Right cardiac atrium (tissue), 5 donors: ENCODE data around the gene UBALD1. TPM values are rescaled to one million over a fixed set of nuclear protein-coding genes. Genes with fewer than 3 reads are reported as not detected.
A peak's percentile ranks its signal among the peaks of the same experiment; 100 is the strongest.

ENCODE experiments used
- ATAC-seq, 2 donors: fragments of 200-7000 bp; cut with Tn5 transposase; one replicate each; pipeline versions ENCODE4 v1.8.0 to v1.9.1; 2020; ENCODE audit warnings: moderate library complexity in 2 of 2, mild to moderate bottlenecking in 1 of 2
- DNase-seq, 3 donors: peaks; one replicate each; pipeline ENCODE4 v3.0.0-alpha.2; 2020
- H3K27ac ChIP-seq: one replicate; pipeline ENCODE4 v1.5.1; 2013; ENCODE audit warnings: mild to moderate bottlenecking, low read length, control low read depth, moderate library complexity
- H3K27me3 ChIP-seq: one replicate; pipeline ENCODE4 v1.6.1; 2013; ENCODE audit not compliant: control insufficient read depth, insufficient read depth
- H3K4me1 ChIP-seq: one replicate; pipeline ENCODE4 v1.6.1; 2013; ENCODE audit warnings: low read length; ENCODE audit not compliant: control insufficient read depth, insufficient read depth
- H3K4me3 ChIP-seq: one replicate; pipeline ENCODE4 v1.5.1; 2013; ENCODE audit warnings: low read length, control low read depth
- H3K9me3 ChIP-seq: one replicate; pipeline ENCODE4 v1.6.1; 2013; ENCODE audit warnings: low read length; ENCODE audit not compliant: control insufficient read depth
- WGBS: extraction: QIAGEN DNeasy Blood & Tissue Kit; methylation state at CpG from one replicate; pipeline ENCODE4 v1.1.7; 2013; 5-methylcytosine and 5-hydroxymethylcytosine counted together
- intact Hi-C, 4 donors: fragments of 100-400 bp; cut with DNase I; formaldehyde crosslinking; loops; one replicate each; pipeline versions ENCODE4 v1.11.0 to v1.14.0; 2022 to 2023
- polyA plus RNA-seq: library from polyadenylated mRNA; stranded (reverse); fragments of 200-250 nt; gene quantifications from one replicate; pipeline ENCODE4 v1.2.3, GENCODE V29; 2013
- total RNA-seq, 4 donors: library from RNA; stranded (reverse); fragmentation: NEBNext Ultra II Directional; extraction: Animal tissue kit (Norgen Biotek cat#: 25700); gene quantifications; one replicate each; pipeline ENCODE4 v1.2.1, GENCODE V29; 2021
- donor health status: healthy with polysubstance abuse.
- donor health status: DM: no; HTN: yes; CAD: no.
- donor health status: DM: no; HTN: no; CAD: no.
- donor health status: DM: no; HTN: yes; CAD: no; lungs with severe emphysema.
- donor health status: DM: yes; HTN: yes; CAD: no.

The UBALD1 gene
- total and polyA plus RNA-seq, 5 donors, result 22.3 to 30.1 (median 26.0) TPM

- 43% methylated on average over 4 of the region's 4 CpGs for WGBS
- Histone ChIP-seq H3K27me3 (no peaks in the 10 kb centered on the region), H3K4me1 (no peaks in the 10 kb centered on the region), H3K9me3 (no peaks in the 10 kb centered on the region), H3K4me3 (no peak overlapping the region), H3K27ac (no peak overlapping the region)
- ATAC-seq (peak; percentile 68 to 79), DNase-seq (peak in 2 of 3 donors; percentile 62 to 73)
- intact Hi-C loops, result no loop called here
Observed at GRCh38 chr16:4572715-4573114, 42.0 kb downstream of the UBALD1 start.

- H3K9me3 ChIP-seq, result no peaks in the 10 kb centered on the region
- WGBS, result 74% methylated on average over 15 of the region's 15 CpGs
- DNase-seq (no peak), ATAC-seq (no peak)
- intact Hi-C loops, result no loop called here
- no peaks in the 10 kb centered on the region for H3K4me1 ChIP-seq
- H3K27me3 ChIP-seq, result no peaks in the 10 kb centered on the region
- H3K4me3 ChIP-seq, result no peak overlapping the region
- H3K27ac ChIP-seq, result no peak overlapping the region
Observed at GRCh38 chr16:4570688-4571321, 43.9 kb downstream of the UBALD1 start.

- Histone ChIP-seq H3K4me1 (no peaks in the 10 kb centered on the region), H3K27ac (no peak overlapping the region), H3K9me3 (no peaks in the 10 kb centered on the region), H3K4me3 (no peak overlapping the region), H3K27me3 (no peaks in the 10 kb centered on the region)
- ATAC-seq (no peak), DNase-seq (no peak)
- WGBS, result 76% methylated on average over 6 of the region's 6 CpGs
- intact Hi-C loops, result no loop called here
Observed at GRCh38 chr16:4570086-4570485, 44.6 kb downstream of the UBALD1 start.

GRCh38 chr16:4566144-4566543 lies 48.5 kb downstream of the UBALD1 start:
- no peaks in the 10 kb centered on the region for H3K9me3 ChIP-seq
- intact Hi-C loops, result no loop called here
- H3K27me3 ChIP-seq, result no peaks in the 10 kb centered on the region
- H3K4me1 ChIP-seq, result no peaks in the 10 kb centered on the region
- ATAC-seq (no peak), DNase-seq (no peak)
- no peak overlapping the region for H3K4me3 ChIP-seq
- H3K27ac ChIP-seq, result no peak overlapping the region
- 82% methylated on average over 3 of the region's 3 CpGs for WGBS

GRCh38 chr16:4564661-4565267 lies 49.9 kb downstream of the UBALD1 start:
- ATAC-seq (no peak), DNase-seq (no peak)
- Histone ChIP-seq H3K27me3 (no peaks in the 10 kb centered on the region), H3K4me1 (no peaks in the 10 kb centered on the region), H3K4me3 (no peak overlapping the region), H3K9me3 (no peaks in the 10 kb centered on the region), H3K27ac (no peak overlapping the region)
- intact Hi-C loops, result no loop called here
- 82% methylated on average over 18 of the region's 18 CpGs for WGBS

- no peak for ATAC-seq
- Histone ChIP-seq H3K9me3 (no peaks in the 10 kb centered on the region), H3K4me1 (no peaks in the 10 kb centered on the region), H3K4me3 (no peak overlapping the region), H3K27me3 (no peaks in the 10 kb centered on the region), H3K27ac (no peak overlapping the region)
- 61% methylated on average over 9 of the region's 9 CpGs for WGBS
- intact Hi-C loops, result no loop called here
- DNase-seq, result no peak
Observed at GRCh38 chr16:4561596-4561995, 53.1 kb downstream of the UBALD1 start.

Other genes with a start within 250 kb of the UBALD1 start
- gene VASN, start 243.0 kb downstream of the UBALD1 start, total RNA-seq, result 10 to 100 TPM; 11.4 to 21.3 (median 13.6) TPM
- gene VASN, start 243.0 kb downstream of the UBALD1 start, polyA plus RNA-seq, result 10.7 TPM
- 10 to 100 TPM; 13.4 to 18.1 (median 16.9) TPM for gene CORO7, start 198.3 kb downstream of the UBALD1 start, total RNA-seq
- gene CORO7, start 198.3 kb downstream of the UBALD1 start, polyA plus RNA-seq, result 9.0 TPM
- gene DNAJA3, start 189.0 kb downstream of the UBALD1 start, total RNA-seq, result 10 to 100 TPM; 40.4 to 54.0 (median 49.8) TPM
- 48.4 TPM for gene DNAJA3, start 189.0 kb downstream of the UBALD1 start, polyA plus RNA-seq
- 10 to 100 TPM; 23.1 to 31.7 (median 27.1) TPM for gene NMRAL1, start 140.3 kb downstream of the UBALD1 start, total RNA-seq
- 26.6 TPM for gene NMRAL1, start 140.3 kb downstream of the UBALD1 start, polyA plus RNA-seq
- 100 to 1,000 TPM in 1 of 4 donors, 10 to 100 TPM in 3; 89.6 to 104 (median 93.5) TPM for gene HMOX2, start 138.5 kb downstream of the UBALD1 start, total RNA-seq
- 109 TPM for gene HMOX2, start 138.5 kb downstream of the UBALD1 start, polyA plus RNA-seq
- 10 to 100 TPM; 34.2 to 46.8 (median 42.9) TPM for gene CDIP1, start 76.1 kb downstream of the UBALD1 start, total RNA-seq
- 36.8 TPM for gene CDIP1, start 76.1 kb downstream of the UBALD1 start, polyA plus RNA-seq
- under 1 TPM in 3 of 4 donors, not detected in 1; 0.08 to 0.09 (median 0.08) TPM for gene C16orf96, start 58.5 kb downstream of the UBALD1 start, total RNA-seq
- gene C16orf96, start 58.5 kb downstream of the UBALD1 start, polyA plus RNA-seq, result 0.02 TPM
- 10 to 100 TPM; 37.0 to 49.9 (median 41.2) TPM for gene MGRN1, start 9.9 kb upstream of the UBALD1 start, total RNA-seq
- gene MGRN1, start 9.9 kb upstream of the UBALD1 start, polyA plus RNA-seq, result 22.0 TPM
- 10 to 100 TPM; 30.5 to 55.2 (median 42.5) TPM for gene NUDT16L1, start 78.7 kb upstream of the UBALD1 start, total RNA-seq
- gene NUDT16L1, start 78.7 kb upstream of the UBALD1 start, polyA plus RNA-seq, result 62.3 TPM
- gene ANKS3, start 119.4 kb upstream of the UBALD1 start, total RNA-seq, result 10 to 100 TPM in 3 of 4 donors, 1 to 10 TPM in 1; 8.9 to 13.5 (median 11.4) TPM
- 11.0 TPM for gene ANKS3, start 119.4 kb upstream of the UBALD1 start, polyA plus RNA-seq
- gene DNAAF8, start 119.6 kb upstream of the UBALD1 start, total RNA-seq, result under 1 TPM in 3 of 4 donors, not detected in 1; 0.28 to 0.49 (median 0.38) TPM
- gene DNAAF8, start 119.6 kb upstream of the UBALD1 start, polyA plus RNA-seq, result 1.3 TPM
- gene ZNF500, start 152.3 kb upstream of the UBALD1 start, total RNA-seq, result 10 to 100 TPM in 1 of 4 donors, 1 to 10 TPM in 3; 6.8 to 10.7 (median 8.6) TPM
- gene ZNF500, start 152.3 kb upstream of the UBALD1 start, polyA plus RNA-seq, result 7.2 TPM
- gene SEPTIN12, start 173.5 kb upstream of the UBALD1 start, total RNA-seq, result under 1 TPM in 1 of 4 donors, not detected in 3; 0.64 TPM
- gene SEPTIN12, start 173.5 kb upstream of the UBALD1 start, polyA plus RNA-seq, result not detected
- gene SMIM22, start 180.5 kb upstream of the UBALD1 start, total RNA-seq, result not detected
- not detected for gene SMIM22, start 180.5 kb upstream of the UBALD1 start, polyA plus RNA-seq
- gene ROGDI, start 187.7 kb upstream of the UBALD1 start, total RNA-seq, result 10 to 100 TPM; 55.0 to 76.4 (median 65.3) TPM
- 86.3 TPM for gene ROGDI, start 187.7 kb upstream of the UBALD1 start, polyA plus RNA-seq
- gene GLYR1, start 232.4 kb upstream of the UBALD1 start, total RNA-seq, result 10 to 100 TPM; 69.9 to 84.4 (median 81.1) TPM
- gene GLYR1, start 232.4 kb upstream of the UBALD1 start, polyA plus RNA-seq, result 56.1 TPM
- gene UBN1, start 232.6 kb upstream of the UBALD1 start, total RNA-seq, result 10 to 100 TPM; 24.4 to 30.4 (median 27.4) TPM
- gene UBN1, start 232.6 kb upstream of the UBALD1 start, polyA plus RNA-seq, result 16.5 TPM